ENCODE data around the gene CATSPER3.
"Not testable (repeated sequence)": the region's sequence is repeated elsewhere in the genome, so short reads cannot be mapped to it uniquely, and the experiment has no call there.

CATSPER3 gene

DNA sequence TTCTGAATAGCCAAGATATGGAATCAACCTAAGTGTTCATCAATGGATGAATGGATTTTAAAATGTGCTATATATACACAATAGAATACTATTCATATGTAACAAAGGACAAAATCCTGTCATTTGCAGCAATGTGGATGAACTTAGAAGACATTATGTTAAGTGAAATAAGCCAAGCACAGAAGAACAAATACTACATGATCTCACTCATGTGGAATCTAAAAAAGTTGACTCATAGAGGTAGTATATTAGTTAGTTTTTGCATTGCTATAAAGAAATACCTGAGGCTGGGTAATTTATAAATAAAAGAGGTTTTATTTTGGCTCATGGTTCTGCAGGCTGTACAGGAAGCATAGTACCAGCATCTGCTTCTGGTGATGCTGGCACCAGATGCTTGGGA, 8.1 kb downstream of the CATSPER3 start:
- H3K9me3 Mint-ChIP-seq, result peaks cover 39% of the 10 kb centered on the region
- TF ChIP-seq, protein P1, sequence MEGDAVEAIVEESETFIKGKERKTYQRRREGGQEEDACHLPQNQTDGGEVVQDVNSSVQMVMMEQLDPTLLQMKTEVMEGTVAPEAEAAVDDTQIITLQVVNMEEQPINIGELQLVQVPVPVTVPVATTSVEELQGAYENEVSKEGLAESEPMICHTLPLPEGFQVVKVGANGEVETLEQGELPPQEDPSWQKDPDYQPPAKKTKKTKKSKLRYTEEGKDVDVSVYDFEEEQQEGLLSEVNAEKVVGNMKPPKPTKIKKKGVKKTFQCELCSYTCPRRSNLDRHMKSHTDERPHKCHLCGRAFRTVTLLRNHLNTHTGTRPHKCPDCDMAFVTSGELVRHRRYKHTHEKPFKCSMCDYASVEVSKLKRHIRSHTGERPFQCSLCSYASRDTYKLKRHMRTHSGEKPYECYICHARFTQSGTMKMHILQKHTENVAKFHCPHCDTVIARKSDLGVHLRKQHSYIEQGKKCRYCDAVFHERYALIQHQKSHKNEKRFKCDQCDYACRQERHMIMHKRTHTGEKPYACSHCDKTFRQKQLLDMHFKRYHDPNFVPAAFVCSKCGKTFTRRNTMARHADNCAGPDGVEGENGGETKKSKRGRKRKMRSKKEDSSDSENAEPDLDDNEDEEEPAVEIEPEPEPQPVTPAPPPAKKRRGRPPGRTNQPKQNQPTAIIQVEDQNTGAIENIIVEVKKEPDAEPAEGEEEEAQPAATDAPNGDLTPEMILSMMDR (IDR thresholded peaks at IDR 0.05), result no peak

DNA sequence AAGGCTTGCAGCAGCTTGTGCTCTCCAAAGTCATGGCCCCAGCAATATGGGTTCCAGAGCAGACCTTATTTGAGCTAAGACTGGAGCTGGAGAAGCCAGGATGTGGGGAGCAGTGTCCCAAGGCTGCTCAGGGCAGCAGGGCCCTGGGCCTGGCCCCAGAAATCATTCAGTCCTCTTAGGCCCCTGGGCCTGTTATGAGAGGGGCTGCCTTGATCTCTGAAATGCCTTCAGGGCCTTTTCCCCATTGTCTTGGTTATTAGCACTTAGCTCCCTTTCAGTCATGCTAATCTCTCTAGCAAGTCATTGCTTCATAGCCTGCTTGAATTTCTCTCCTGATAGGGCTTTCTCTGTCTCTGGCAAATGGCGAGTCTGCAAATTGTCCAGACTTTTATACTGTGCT, 9.1 kb downstream of the CATSPER3 start:
- no peak overlapping the region for H3K27ac Mint-ChIP-seq
- H3K9me3 Mint-ChIP-seq, result peaks cover 49% of the 10 kb centered on the region
- no peak overlapping the region for H3K4me3 Mint-ChIP-seq
- no peak for DNase-seq
- no peaks in the 10 kb centered on the region for H3K4me1 Mint-ChIP-seq
- H3K36me3 Mint-ChIP-seq (ENCODE audit: low read depth), result peaks cover 32% of the 10 kb centered on the region
- H3K27me3 Mint-ChIP-seq (ENCODE audit: low read depth, poor library complexity), result peaks cover 13% of the 10 kb centered on the region
- TF ChIP-seq, protein P1 (IDR thresholded peaks at IDR 0.05), result no peak

More for the DNA sequence above, 8.1 kb downstream of the CATSPER3 start:
- DNase-seq, result no peak
- peaks cover 22% of the 10 kb centered on the region for H3K36me3 Mint-ChIP-seq (ENCODE audit: low read depth)
- H3K27ac Mint-ChIP-seq, result no peak overlapping the region
- no peak overlapping the region for H3K4me3 Mint-ChIP-seq
- H3K27me3 Mint-ChIP-seq (ENCODE audit: low read depth, poor library complexity), result peaks cover 10% of the 10 kb centered on the region
- H3K4me1 Mint-ChIP-seq, result no peaks in the 10 kb centered on the region

DNA sequence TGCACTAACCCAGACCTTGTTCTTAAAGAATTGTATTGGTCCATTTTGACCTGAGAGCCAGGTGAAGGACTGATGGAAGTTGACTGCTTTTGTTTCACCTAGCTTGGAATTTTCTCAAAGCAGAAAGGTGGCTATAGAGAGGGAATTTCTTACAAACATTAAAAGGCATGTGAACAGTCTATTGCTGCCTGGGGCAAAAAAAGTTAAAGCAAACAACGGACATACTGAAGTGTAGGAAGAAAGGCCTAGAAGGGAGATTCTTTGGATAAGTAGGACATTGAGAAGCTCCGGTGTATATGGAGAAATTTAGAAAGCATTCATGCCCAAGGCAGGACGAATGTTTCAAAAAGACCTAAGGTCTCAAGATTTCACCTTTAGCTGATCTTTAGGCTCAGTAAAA, 11.7 kb downstream of the CATSPER3 start:
- no peak for DNase-seq
- Mint-ChIP-seq H3K27ac (no peak overlapping the region), H3K4me3 (no peak overlapping the region), H3K4me1 (no peaks in the 10 kb centered on the region), H3K36me3 (ENCODE audit: low read depth) (peaks cover 44% of the 10 kb centered on the region), H3K9me3 (peaks cover 75% of the 10 kb centered on the region), H3K27me3 (ENCODE audit: low read depth, poor library complexity) (peaks cover 13% of the 10 kb centered on the region)
- TF ChIP-seq, protein P1 (IDR thresholded peaks at IDR 0.05), result no peak

DNA sequence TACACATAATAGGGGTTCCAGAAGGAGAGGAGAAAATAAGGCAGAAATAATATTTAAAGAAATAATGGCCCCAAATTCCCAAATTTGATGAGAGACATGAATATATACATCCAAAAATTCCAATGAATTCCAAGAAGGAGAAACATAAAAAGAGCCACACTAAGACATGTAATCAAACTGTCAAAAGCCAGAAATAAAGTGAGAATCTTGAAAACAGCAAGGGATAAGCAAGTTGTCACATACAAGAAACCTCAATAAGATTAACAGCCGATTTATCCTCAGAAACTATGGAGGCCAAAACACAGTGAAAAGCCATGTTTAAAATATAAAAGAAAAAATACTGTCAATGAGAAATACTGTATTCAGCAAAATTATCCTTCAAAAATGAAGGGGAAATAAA, 14.5 kb downstream of the CATSPER3 start:
- peaks cover 31% of the 10 kb centered on the region for H3K36me3 Mint-ChIP-seq (ENCODE audit: low read depth)
- no peak overlapping the region for H3K27ac Mint-ChIP-seq
- H3K4me1 Mint-ChIP-seq, result no peaks in the 10 kb centered on the region
- no peak for DNase-seq
- peaks cover 69% of the 10 kb centered on the region for H3K9me3 Mint-ChIP-seq
- peaks cover 13% of the 10 kb centered on the region for H3K27me3 Mint-ChIP-seq (ENCODE audit: low read depth, poor library complexity)
- TF ChIP-seq, protein P1 (IDR thresholded peaks at IDR 0.05), result no peak
- H3K4me3 Mint-ChIP-seq, result no peak overlapping the region

DNA sequence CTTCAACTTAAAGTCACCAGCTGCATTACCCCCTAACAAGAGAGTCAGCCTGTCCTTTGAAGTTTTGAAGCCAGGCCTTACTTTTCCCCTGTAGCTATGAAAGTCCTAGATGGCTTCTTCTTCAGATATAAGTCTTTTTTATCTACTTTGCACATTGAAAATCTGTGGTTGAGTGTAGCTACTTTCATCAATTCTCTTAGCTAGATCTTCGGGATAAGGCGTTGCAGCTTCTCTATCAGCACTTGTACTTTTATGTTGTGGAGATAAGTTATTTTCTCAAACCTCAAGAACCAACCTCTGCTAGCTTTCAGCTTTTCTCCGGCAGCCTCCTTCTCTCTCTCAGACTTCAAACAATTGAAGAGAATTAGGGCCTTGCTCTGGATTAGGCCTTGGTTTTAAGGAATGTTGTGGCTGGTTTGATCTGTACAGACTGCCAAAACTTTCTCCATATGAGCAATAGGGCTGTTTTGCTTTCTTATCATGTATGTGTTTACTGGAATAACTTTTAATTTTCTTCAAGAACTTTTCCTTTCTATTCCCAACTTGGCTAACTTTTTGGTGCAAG, 21.6 kb downstream of the CATSPER3 start:
- Mint-ChIP-seq H3K27me3 (ENCODE audit: low read depth, poor library complexity) (peaks cover 3% of the 10 kb centered on the region), H3K36me3 (ENCODE audit: low read depth) (no peaks in the 10 kb centered on the region), H3K27ac (no peak overlapping the region), H3K4me3 (no peak overlapping the region), H3K9me3 (peaks cover 24% of the 10 kb centered on the region), H3K4me1 (no peaks in the 10 kb centered on the region)
- DNase-seq, result no peak
- TF ChIP-seq, protein P1 (IDR thresholded peaks at IDR 0.05), result no peak

DNA sequence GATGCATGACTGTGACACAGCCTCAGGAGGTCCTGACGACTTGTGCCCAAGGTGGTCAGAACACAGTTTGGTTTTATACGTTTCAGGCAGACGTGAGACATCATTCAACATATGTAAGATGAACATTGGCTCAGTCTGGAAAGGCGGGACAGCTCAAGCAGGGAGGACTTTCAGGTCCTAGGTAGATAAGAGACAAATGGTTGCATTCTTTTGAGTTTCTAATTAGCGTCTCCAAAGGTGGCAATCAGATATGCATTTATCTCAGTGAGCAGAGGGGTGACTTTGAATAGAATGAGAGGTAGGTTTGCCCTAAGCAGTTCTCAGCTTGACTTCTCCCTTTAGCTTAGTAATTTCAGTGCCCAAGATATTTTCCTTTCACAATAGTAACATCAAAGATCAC, 22.5 kb downstream of the CATSPER3 start:
- not testable (repeated sequence) for H3K27ac Mint-ChIP-seq

More for the DNA sequence above, 22.5 kb downstream of the CATSPER3 start:
- H3K36me3 Mint-ChIP-seq (ENCODE audit: low read depth); H3K4me1 Mint-ChIP-seq; DNase-seq; H3K4me3 Mint-ChIP-seq; H3K27me3 Mint-ChIP-seq (ENCODE audit: low read depth, poor library complexity): not testable (repeated sequence)
- peaks cover 18% of the 10 kb centered on the region for H3K9me3 Mint-ChIP-seq

All from nephron progenitor cell (in vitro differentiated cells).